ENCODE results near the gene VWA8.
A peak's percentile ranks its signal among the peaks of the same experiment; 100 is the strongest.
"Not testable (repeated sequence)": the region's sequence is repeated elsewhere in the genome, so short reads cannot be mapped to it uniquely, and the experiment has no call there.

The VWA8 gene

DNA sequence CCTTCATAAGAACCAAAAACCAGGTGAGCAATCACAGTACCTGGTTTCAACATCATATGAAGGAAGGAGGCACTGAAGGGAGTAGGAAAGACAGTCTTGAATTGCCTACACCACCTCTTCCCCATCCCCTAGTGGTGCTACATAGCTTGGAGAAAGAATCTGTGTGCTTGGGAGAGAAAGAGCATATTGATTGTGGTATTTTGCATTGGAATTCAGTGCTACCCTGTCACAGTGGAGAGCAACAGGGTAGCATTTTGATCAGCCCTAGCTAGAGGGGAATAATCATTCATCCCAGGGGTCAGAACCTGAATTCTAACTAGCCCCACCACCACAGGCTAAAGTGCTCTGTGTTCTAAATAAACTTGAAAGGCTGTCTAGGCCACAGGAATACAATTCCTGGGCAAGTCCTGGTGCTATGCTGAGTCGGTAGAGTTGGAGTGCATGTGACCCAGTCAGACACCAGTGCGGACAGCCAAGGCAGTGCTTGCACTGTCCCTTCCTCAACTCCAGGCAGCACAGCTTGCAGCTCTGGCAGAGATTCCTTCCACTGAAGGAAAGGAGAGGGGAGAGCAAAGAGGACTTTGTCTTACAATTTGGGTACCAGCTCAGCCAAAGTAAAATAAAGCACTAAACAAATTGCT lies 158.7 kb downstream of the VWA8 start:
- no peak for DNase-seq (ENCODE audit: low spot score)

DNA sequence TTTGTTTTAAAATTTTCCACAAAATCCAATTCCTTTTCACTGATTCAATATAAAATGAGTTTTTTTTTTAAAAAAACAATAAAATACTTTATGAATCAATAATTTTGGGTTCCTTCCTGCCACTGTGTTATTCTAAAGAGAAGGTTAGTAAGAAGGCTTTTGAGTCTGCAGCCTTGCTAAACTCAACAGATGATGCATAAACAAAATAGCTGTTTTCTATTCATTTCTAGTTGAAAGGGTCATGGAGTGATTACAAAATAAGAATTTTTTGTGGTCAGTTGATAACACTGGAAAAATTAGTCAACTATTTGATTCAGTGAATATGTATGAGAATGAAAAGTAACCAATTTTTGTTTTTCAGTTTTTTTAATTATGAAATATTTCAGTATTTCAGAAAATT lies 169.9 kb downstream of the VWA8 start:
- no peak for DNase-seq (ENCODE audit: low spot score)

GRCh38 chr13:41788552-41788951 lies 172.4 kb downstream of the VWA8 start:
- no peak for DNase-seq (ENCODE audit: low spot score)

- no peak for DNase-seq (ENCODE audit: low spot score)
These were observed 175.3 kb downstream of the VWA8 start for GRCh38 chr13:41785402-41786172.

DNA sequence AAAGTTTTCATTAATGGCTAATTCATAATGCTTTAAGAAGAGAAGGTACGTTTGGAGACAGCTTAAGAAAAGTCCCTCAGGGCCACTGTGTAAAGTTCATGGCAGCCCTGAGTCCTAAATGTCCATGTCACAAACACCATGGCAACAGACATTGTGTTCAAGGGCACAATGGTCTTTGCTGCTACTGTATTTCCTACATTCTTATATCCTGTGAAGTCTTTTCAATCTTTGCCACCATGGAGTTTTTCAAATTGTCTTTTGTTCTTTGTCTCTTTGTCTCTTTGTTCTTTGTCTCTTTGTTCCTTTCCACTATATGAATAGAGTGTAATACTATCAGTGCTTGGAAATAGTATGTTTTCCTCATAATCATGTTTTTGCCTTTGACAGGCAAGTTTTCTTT lies 178.8 kb downstream of the VWA8 start:
- peak; percentile 32 for DNase-seq (ENCODE audit: low spot score)

- no peak for DNase-seq (ENCODE audit: low spot score)
These were observed 179.9 kb downstream of the VWA8 start for GRCh38 chr13:41780715-41781706.

DNA sequence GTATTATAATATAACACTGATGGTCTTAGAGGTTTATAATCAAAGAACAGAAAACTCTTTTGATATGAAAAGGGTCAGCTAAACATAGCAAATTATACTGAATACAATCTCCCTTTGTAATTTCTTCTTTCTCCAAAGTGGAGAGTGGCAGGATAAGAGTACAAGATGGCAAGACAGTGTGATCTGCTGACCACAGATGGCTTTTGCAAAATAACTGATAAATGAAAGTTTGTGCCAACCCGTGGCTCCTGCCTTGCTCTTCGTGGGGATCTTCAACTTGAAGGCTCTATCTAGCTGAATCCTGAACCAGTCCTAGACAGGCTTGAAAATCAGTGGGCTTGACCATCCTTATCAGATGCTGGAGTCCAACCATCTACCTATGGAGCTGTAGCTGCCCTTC lies 185.7 kb downstream of the VWA8 start:
- DNase-seq (ENCODE audit: low spot score): no peak

DNA sequence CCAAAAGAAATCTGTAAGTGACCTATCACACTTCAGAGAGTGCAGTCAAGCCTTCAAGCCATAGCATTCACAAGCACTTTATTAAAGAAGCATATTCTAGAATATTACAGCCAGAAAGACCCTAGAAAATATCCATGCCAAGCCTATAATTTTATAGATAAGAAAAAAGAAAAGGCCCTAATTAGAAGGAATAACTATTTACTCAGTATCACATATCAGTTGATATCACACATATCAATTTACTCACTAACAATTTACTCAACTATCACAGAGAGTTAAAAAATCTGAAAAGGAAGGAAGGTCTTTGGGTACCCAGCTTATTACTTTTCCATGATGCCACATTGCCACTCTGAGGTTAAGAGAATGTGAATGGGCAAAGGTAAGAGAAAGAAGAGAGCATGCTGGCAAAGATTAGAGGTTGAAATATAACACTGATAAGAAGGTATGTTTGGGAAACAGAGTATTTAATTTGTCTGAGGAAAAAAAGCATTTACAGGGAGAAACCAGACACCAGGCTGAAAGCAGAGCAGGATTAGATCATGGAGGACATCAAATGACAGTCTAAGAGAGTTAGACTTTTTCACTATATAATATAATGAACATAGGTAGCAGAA lies 186.2 kb downstream of the VWA8 start:
- DNase-seq (ENCODE audit: low spot score): no peak

- DNase-seq (ENCODE audit: low spot score): no peak
These were observed 193.1 kb downstream of the VWA8 start for GRCh38 chr13:41767801-41768200.

GRCh38 chr13:41766439-41766838 lies 194.5 kb downstream of the VWA8 start:
- no peak for DNase-seq (ENCODE audit: low spot score)

DNA sequence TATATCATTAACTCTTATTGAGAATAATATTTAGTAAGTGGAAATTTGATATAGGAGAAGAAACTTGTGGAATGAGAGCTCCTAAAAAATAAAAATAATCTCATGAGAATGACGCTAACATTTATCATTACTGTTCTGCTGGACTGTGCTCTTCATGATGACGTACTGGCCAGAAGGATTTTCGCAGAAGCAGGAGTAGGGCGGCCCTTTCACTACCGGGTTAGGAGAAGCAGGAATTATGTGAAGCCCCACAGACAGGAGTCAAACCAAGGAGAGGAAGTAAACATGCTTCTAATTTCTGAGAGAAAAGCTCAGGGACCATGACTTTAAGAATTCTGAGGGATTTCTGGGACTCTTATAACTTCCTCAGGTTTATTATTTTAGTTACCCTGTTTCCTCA lies 195.1 kb downstream of the VWA8 start:
- DNase-seq (ENCODE audit: low spot score): no peak

DNA sequence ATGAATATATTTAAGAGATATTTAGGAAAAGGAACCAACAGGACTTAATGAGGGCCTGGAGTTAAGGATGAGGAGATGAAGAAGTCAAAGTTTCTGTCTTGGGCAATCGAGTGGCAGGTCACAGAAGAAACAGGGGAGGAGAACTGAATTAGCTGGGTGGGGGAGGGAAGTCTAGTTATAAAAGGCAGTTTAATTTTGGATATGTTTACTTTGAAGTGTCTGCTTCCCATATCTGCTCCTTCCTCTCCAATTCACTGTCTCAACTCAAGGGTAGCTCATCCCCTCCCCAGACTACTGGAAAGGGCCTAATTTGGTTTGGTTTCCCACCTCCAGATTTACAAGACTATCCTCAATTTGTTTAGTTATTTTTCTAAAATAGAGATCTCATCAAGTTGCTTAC lies 195.9 kb downstream of the VWA8 start:
- DNase-seq (ENCODE audit: low spot score): no peak

GRCh38 chr13:41764558-41764957 lies 196.4 kb downstream of the VWA8 start:
- DNase-seq (ENCODE audit: low spot score): no peak

DNA sequence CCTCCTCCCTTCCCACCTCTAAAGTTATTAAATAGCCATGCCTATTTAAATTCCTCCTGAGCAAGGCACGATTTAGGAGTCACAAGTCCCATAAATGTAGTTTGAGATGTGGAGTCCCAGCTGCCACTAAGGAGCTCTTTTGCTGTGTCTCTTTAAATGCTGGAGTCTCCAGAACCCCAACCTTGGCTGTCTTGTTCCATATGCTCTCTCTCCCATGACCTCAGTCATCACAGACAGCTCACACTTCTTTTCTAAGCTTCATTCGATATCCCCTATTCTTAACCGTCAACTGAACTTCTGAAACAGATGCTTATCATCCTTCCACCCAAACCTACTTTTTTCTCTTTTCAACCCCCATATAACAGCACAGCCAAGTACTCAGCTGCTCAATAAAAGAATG lies 197.1 kb downstream of the VWA8 start:
- no peak for DNase-seq (ENCODE audit: low spot score)

GRCh38 chr13:41762796-41763195 lies 198.1 kb downstream of the VWA8 start:
- no peak for DNase-seq (ENCODE audit: low spot score)

DNA sequence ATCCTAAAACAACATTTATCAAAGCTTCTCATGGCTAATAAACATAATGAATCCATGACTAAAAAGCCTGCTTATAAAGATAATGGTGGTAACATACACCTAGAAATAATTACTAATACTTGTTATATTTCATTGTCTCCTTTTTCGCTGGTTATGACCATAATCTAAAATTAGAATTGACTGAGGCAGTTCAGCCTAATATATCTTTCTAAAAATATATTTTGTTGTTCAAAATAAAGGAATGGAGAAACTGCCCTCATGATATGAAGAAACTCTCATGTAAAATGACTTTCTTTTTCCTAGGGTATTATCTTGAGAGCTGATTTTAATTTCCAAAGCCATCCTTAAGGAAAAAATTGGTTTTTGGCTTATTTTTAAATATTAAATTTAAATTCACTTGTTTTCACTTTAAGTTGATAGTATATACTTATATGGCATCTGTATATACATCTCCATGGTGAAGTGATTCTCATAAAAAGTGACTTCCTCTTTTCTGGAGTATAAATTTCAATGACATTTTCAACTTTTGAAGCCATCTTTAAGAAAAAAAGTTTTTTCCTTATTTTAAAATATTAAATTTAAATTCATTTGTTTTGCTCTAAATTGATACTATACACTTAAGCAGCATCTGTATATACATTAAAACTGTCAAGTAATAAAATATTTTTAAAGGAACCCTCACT lies 204.6 kb downstream of the VWA8 start:
- no peak for DNase-seq (ENCODE audit: low spot score)

DNA sequence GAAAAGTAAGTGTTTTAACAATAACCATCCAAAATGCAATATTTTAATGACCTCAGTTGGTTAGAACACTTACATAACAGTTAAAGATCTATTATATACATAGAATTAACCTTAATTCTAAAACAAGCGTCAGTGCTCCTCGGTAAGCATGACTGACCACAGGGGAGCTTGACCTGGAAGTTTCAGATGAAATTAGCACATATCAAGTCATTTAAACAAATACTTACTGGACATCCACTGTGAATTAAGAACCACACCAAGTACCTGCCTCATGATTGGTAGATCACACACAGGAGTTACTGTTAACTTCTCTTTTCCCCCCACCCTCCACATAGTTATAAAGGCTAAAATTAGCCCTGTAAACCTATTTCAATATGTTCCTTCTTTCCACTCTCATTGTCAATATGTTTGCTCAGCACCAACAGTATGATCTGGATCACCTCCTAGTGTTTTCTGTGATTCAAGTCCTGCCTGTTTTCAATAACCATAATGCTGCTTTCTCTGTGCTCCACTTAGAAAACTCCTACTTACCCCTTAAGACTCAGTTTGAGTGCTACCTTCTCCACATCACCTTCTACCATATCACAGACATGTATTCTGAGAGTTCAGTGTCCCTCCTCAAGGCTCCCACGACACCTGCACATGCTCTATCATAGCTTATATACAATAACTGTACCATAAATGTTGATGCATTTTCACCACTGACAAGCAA lies 209.0 kb downstream of the VWA8 start:
- DNase-seq (ENCODE audit: low spot score): no peak

GRCh38 chr13:41751277-41751676 lies 209.6 kb downstream of the VWA8 start:
- no peak for DNase-seq (ENCODE audit: low spot score)

GRCh38 chr13:41746259-41746658 lies 214.7 kb downstream of the VWA8 start:
- no peak for DNase-seq (ENCODE audit: low spot score)

DNA sequence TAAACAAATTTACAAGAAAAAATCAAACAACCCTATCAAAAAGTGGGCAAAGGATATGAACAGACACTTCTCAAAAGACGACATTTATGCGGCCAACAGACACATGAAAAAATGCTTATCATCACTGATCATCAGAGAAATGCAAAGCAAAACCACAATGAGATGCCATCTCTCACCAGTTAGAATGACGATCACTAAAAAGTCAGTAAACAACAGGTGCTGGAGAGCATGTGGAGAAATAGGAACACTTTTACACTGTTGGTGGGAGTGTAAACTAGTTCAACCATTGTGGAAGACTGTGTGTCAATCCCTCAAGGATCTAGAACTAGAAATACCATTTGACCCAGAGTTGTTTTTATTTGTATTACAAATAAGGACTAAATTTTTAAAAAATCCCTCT lies 215.4 kb downstream of the VWA8 start:
- DNase-seq (ENCODE audit: low spot score): not testable (repeated sequence)

Data from iPS-NIHi11 (cell line).